GM12801 (cell line): ENCODE data around the gene C10orf90.

Experiments
- TF ChIP-seq, protein P1 (sequence below): IDR thresholded peaks from one replicate; pipeline ENCODE4 v1.5.1; 2011; ENCODE audit warnings: control low read depth; ENCODE audit not compliant: insufficient read length; ENCODE audit errors: extremely low read depth

Gene C10orf90

DNA sequence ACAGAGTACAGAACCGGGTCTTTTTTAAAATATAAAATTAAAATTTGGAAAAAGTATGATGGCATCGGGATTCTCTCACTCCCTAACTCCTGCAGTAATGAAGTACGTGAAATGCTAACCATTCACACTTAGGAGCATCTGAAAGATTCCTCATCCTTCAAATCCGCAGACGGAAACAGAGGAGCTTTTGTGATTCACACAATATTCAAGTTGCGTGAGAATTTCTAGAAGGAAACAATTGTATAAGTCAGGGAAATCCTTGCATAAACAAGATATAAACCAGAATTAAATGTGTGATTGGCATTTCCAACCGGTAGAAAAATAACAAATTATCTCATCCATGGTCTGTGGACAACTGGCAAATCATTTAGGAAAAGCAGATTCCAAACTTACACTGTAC, 179.0 kb downstream of the C10orf90 start:
- TF ChIP-seq, protein P1, sequence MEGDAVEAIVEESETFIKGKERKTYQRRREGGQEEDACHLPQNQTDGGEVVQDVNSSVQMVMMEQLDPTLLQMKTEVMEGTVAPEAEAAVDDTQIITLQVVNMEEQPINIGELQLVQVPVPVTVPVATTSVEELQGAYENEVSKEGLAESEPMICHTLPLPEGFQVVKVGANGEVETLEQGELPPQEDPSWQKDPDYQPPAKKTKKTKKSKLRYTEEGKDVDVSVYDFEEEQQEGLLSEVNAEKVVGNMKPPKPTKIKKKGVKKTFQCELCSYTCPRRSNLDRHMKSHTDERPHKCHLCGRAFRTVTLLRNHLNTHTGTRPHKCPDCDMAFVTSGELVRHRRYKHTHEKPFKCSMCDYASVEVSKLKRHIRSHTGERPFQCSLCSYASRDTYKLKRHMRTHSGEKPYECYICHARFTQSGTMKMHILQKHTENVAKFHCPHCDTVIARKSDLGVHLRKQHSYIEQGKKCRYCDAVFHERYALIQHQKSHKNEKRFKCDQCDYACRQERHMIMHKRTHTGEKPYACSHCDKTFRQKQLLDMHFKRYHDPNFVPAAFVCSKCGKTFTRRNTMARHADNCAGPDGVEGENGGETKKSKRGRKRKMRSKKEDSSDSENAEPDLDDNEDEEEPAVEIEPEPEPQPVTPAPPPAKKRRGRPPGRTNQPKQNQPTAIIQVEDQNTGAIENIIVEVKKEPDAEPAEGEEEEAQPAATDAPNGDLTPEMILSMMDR: no peak

DNA sequence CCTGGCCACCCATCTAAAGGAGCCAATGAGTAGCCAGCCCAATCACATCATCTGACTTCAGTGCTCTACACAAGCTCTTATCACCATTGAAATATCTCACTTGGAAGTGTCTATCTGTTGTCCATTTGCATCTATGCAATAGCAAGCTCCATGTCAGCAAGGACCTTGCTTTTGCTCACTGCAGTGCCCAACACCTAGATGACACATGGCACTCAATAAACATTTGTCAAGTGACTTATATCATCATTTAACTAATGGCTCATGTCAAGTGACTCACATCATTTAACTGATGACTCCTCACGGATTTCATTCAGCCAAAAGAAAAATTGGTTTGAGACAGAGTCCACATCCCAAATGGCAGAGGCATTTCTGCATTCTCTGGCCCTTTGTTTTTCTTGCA, 189.3 kb downstream of the C10orf90 start:
- TF ChIP-seq, protein P1: no peak

DNA sequence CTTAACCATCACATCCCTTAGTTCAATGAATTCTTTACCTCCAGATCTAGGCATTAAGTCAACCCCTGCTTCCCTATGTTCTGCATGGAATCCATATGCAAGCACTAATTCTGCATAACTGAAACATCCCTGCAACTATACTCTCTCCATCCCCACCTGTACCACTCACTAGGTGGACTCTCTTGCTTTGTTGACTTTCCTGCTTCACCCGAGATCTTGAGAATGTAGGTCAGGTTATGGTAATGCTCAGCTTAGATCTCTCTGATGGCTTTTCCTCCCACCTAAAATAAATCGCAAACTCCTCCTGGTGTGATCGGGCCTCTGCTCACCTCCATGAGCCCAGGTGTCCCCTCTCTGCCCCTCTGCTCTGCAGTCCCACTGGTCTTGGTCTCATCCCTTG, 189.8 kb downstream of the C10orf90 start:
- TF ChIP-seq, protein P1: no peak

DNA sequence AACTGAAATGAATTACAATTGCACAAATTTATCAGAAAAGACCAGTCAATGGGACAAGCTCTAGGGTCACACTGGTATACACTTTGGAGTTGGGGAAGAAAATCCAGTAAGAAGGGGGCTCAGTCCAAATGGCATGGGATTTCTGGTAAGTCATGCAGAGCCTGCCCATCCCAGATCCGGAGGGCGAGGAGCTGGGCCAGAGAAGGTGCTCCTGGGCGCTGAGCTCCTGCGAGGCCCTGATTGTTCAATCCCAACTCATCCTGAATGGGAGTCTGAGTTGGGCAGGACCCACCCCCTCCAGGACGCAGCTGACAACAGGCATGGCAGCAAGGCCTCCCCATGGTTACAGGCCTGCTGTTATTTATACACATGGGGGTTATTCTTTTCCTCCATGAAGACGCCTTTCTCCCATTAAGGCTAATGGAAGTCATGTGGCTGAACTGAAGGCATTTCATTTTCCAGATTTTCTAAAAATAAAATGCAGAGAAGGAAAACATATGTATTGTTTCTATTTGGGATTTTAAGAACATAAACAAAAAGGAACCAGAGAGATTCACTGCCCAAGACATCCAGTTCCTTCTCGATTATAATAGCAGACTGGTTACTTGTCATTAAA, 191.1 kb downstream of the C10orf90 start:
- TF ChIP-seq, protein P1: no peak

DNA sequence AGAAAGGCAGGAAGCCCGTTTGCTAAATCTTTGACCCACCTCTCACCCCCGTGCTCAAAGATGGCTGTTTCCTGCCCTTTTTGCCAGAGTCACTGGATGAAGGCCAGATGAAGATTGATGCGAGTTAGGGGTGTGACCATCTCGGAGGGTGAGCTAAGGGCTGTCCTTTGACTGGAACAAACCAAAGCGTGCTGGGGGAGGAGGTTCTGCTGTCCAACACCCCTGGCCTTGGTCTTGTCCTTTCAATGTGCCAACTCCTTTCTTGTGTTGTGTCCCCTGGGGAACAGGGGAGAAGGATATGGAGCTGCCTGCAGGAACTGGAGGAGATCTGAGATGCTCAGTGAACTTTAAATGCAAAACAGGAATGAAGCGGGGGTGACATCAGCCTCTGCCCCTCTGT, 191.9 kb downstream of the C10orf90 start:
- TF ChIP-seq, protein P1: no peak

DNA sequence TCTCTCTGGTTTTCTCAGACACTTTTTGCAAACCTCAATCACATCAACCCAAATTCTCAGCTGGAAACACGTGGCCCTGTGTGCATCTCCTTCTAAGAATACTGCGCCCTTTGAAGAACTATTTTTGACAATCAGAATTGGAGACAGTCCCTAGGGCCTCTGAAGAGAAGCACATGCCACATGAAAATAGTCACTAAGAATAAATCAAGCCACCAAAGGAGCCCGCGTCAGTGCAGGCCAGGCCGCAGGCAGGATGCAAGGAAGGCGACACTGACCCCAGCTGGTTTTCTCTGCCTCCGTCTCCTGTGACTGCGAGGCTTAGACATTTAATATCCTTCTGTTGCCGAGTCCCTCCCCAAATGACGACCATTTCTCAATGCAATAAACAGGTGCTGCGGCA, 194.2 kb downstream of the C10orf90 start:
- TF ChIP-seq, protein P1: no peak

DNA sequence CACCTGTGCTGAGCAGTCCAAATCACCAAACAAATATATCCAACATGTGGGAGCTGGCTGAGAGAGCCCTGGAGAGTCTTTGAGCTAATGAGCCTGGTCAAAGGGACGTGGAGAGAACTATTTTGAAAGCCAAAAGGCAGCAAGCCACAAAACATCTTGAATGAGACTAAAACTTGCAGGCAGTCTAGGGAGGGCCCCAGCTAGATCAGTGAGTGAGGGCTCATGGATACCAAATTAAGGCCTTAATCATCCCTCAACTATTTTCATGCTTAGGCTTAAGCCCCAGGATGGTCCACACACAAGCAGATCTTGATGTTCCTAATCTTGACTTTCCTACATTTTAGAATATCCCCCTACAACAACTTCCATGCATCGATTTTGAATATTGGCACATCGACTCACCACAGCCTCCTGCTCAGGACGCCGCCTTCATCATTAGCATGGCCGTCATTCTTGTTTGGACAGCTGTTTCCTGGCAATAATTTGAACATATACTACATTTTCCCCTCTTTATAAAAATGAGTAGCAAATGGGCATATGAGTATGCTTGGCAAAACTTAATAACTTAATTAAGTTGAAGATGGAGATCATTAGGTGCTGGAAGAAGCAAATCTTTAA, 195.3 kb downstream of the C10orf90 start:
- TF ChIP-seq, protein P1: no peak

DNA sequence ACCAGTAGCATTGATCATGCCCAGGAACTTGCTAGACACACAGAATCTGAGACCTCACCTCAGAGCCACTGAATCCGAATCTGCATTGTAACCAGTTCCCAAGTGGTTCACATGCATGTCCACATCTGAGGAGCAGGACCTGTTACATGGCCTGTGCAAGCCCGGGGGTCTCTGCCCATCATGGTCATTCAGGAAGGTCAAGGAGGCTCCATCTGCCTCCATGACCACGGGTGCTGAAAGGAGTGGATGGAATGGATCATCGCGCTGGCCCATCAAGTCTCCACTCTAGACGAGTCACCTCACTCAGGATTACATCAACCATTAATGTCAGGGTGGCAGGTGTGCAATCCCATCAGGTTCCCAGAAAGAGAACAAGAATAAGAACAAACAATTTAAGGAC, 196.5 kb downstream of the C10orf90 start:
- TF ChIP-seq, protein P1: no peak
